Left ventricle myocardium inferior (tissue), 1 donor: Measurements from ENCODE around the gene PTPN13. TPM values are rescaled to one million over a fixed set of nuclear protein-coding genes. Genes with fewer than 3 reads are reported as not detected.

Experiments used
- DNase-seq: peaks from one replicate; pipeline ENCODE4 v3.0.0-alpha.2; 2020
- H3K27ac ChIP-seq: fragments of 200-600 bp; replicated peaks from 2 replicates; pipeline ENCODE4 v1.8.0; 2021
- H3K27me3 ChIP-seq: fragments of 200-600 bp; 2 replicates; pipeline ENCODE4 v1.8.0; 2021; ENCODE audit warnings: low read depth
- H3K36me3 ChIP-seq: fragments of 200-600 bp; 2 replicates; pipeline ENCODE4 v1.8.0; 2021
- H3K4me1 ChIP-seq: fragments of 200-600 bp; 2 replicates; pipeline ENCODE4 v1.8.0; 2021
- H3K4me3 ChIP-seq: fragments of 200-600 bp; 2 replicates; pipeline ENCODE4 v1.8.0; 2021; ENCODE audit warnings: mild to moderate bottlenecking, moderate library complexity
- H3K9me3 ChIP-seq: fragments of 200-600 bp; replicated peaks from 2 replicates; pipeline ENCODE4 v1.8.0; 2021
- intact Hi-C: fragments of 100-400 bp; cut with micrococcal nuclease; formaldehyde crosslinking; loops from one replicate; pipeline ENCODE4 v1.11.0; 2022
- total RNA-seq: library from RNA; stranded (reverse); fragmentation: NEBNext Ultra II Directional; extraction: Animal tissue kit (Norgen Biotek cat#: 25700); gene quantifications from one replicate; pipeline ENCODE4 v1.2.1, GENCODE V29; 2021
- TF ChIP-seq, protein P1 (sequence below): fragments of 200-600 bp; IDR thresholded peaks from 2 replicates; pipeline ENCODE4 v1.8.0; 2021; ENCODE audit warnings: antibody characterized with exemption, mild to moderate bottlenecking, borderline replicate concordance
- donor health status: DM: no; HTN: yes; CAD: no; lungs with severe emphysema.

Gene PTPN13
- total RNA-seq, 1 donor from 2014 or later = 3.8 TPM

DNA sequence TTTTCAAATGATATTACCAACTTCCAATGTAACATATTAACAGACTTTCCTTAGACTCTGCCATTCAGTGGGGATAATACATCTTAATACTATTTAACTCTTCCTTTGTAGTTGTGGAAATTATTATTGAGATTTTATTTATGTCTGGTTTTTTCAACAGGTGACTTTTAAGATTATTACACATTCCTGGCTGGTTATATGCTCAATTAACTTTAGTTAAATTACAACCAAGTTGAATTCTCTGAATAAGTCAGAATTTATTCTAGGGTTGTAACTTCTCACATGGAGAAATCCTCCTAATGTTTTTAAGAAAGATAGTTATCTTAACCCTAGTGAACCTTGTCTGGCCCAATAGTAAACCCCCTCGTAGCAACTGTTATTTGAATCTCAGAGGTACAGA is 147.7 kb downstream of the PTPN13 start:
- intact Hi-C loops = no loop called here
- no peaks in the 10 kb centered on the region for H3K27me3 ChIP-seq
- no peaks in the 10 kb centered on the region for H3K36me3 ChIP-seq
- no peak overlapping the region for H3K4me3 ChIP-seq
- DNase-seq = no peak
- no peak overlapping the region for H3K27ac ChIP-seq
- TF ChIP-seq, protein P1, sequence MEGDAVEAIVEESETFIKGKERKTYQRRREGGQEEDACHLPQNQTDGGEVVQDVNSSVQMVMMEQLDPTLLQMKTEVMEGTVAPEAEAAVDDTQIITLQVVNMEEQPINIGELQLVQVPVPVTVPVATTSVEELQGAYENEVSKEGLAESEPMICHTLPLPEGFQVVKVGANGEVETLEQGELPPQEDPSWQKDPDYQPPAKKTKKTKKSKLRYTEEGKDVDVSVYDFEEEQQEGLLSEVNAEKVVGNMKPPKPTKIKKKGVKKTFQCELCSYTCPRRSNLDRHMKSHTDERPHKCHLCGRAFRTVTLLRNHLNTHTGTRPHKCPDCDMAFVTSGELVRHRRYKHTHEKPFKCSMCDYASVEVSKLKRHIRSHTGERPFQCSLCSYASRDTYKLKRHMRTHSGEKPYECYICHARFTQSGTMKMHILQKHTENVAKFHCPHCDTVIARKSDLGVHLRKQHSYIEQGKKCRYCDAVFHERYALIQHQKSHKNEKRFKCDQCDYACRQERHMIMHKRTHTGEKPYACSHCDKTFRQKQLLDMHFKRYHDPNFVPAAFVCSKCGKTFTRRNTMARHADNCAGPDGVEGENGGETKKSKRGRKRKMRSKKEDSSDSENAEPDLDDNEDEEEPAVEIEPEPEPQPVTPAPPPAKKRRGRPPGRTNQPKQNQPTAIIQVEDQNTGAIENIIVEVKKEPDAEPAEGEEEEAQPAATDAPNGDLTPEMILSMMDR = no peak
- no peaks in the 10 kb centered on the region for H3K9me3 ChIP-seq
- H3K4me1 ChIP-seq = no peaks in the 10 kb centered on the region

DNA sequence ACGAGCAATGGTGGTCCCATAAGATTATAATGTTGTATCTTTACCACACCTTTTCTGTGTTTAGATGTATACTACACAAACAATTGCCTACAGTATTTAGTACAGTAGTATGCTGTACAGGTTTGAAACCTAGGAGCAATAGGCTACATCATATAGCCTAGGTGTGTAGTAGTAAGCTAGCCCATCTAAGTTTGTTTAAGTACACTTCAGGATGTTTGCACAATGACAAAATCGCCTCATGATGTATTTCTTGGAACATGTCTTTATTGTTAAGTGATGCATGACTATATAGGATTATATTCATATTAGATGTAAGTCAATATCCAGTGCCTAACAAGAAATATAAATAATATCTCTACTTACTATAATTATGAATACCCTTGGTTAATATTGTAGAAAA is 150.5 kb downstream of the PTPN13 start:
- intact Hi-C loops = no loop called here
- no peaks in the 10 kb centered on the region for H3K27me3 ChIP-seq
- no peak for DNase-seq
- H3K9me3 ChIP-seq = no peaks in the 10 kb centered on the region
- no peak overlapping the region for H3K27ac ChIP-seq
- H3K36me3 ChIP-seq = no peaks in the 10 kb centered on the region
- TF ChIP-seq, protein P1 = no peak
- no peak overlapping the region for H3K4me3 ChIP-seq
- H3K4me1 ChIP-seq = no peaks in the 10 kb centered on the region

DNA sequence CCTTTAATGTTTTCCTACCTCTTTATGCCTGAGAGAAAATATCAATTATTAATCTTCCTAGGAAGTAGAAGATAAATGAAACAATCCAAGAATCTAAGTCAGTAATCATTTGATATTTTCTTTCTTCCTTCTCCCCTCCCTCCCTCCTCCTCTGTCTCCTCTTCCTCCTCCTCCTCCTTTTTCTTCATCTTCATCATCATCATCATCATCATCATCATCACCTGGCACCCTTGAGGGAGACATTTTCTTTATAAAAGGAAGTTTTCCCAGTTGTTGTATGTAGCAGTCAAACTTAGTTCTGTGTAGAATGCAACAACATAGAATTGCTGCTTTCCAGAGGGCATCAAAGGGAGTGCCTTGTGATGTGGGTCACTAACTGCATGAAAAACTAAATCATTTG is 155.0 kb downstream of the PTPN13 start:
- H3K27me3 ChIP-seq = no peaks in the 10 kb centered on the region

DNA sequence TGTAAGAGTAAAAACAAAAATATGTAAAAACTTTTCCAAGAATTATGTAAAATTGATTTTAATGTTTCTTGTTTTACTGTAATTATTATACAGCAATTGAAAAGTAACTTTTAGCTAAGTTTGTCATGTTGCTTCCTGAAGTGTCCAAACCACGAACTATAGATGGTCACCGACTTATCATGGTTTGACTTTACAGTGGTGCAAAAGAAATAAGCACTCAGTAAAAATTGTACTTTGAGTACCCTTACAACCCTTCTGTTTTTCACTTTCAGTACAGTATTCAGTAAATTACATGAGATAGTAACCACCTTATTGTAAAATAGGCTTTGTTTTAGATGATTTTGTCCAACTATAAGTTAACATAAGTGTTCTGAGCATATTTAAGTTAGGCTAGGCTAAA is 161.3 kb downstream of the PTPN13 start:
- no peaks in the 10 kb centered on the region for H3K4me1 ChIP-seq
- H3K9me3 ChIP-seq = no peaks in the 10 kb centered on the region
- H3K27ac ChIP-seq = no peak overlapping the region
- intact Hi-C loops = no loop called here
- TF ChIP-seq, protein P1 = no peak
- no peaks in the 10 kb centered on the region for H3K27me3 ChIP-seq
- H3K36me3 ChIP-seq = no peaks in the 10 kb centered on the region
- no peak for DNase-seq
- H3K4me3 ChIP-seq = no peak overlapping the region

More for the DNA sequence above, 155.0 kb downstream of the PTPN13 start:
- TF ChIP-seq, protein P1 = no peak
- Histone ChIP-seq H3K4me3 (no peak overlapping the region), H3K36me3 (no peaks in the 10 kb centered on the region), H3K4me1 (no peaks in the 10 kb centered on the region), H3K27ac (no peak overlapping the region), H3K9me3 (no peaks in the 10 kb centered on the region)
- intact Hi-C loops = no loop called here
- no peak for DNase-seq

DNA sequence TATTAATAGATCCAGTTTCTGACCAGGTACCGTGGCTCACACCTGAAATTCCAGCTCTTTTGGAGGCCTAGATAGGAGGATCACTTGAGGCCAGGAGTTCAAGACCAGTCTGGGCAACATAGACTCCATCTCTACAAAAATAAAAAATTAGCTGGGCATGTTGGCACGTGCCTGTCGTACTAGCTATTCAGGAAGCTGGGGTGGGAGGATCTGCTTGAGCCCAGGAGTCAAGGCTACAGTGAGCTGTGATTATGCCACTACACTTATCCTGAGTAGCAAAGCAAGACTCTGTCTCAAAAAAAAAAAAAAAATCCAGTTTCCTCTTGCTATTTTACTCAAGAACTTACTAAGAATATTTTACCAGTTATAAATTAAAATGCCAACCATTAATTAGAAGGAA is 163.4 kb downstream of the PTPN13 start:
- Histone ChIP-seq H3K36me3 (no peaks in the 10 kb centered on the region), H3K4me3 (no peak overlapping the region), H3K27ac (no peak overlapping the region), H3K9me3 (no peaks in the 10 kb centered on the region), H3K4me1 (no peaks in the 10 kb centered on the region), H3K27me3 (no peaks in the 10 kb centered on the region)
- TF ChIP-seq, protein P1 = no peak
- no peak for DNase-seq
- intact Hi-C loops = no loop called here

DNA sequence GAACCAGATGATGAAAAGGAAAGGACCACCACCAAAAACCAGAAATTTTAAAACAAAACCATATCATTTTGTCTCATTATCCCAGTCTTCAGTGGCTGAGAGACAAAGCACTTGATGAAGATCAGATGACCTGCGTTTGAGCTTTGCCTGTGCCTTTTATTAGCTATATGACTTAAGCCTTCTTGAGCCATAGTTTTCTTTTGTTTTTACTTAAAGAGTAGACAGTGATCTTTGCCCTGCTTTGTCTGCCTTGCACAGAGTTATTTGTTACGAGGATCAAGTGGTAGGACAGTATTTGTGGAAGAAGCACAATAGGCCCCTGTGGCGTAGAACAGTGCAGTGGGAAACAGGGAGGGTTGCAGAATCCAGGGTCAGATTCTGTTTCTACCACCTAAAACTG is 165.2 kb downstream of the PTPN13 start:
- Histone ChIP-seq H3K27me3 (no peaks in the 10 kb centered on the region), H3K9me3 (no peaks in the 10 kb centered on the region), H3K27ac (no peak overlapping the region), H3K4me1 (no peaks in the 10 kb centered on the region), H3K4me3 (no peak overlapping the region), H3K36me3 (peaks cover 5% of the 10 kb centered on the region)
- intact Hi-C loops = no loop called here
- DNase-seq = no peak
- TF ChIP-seq, protein P1 = no peak
